GM19099 (cell line): Measurements from ENCODE around the gene ATG13.
A peak's percentile ranks its signal among the peaks of the same experiment; 100 is the strongest.

Experiments
- POLR2A ChIP-seq: IDR thresholded peaks from 3 replicates; pipeline ENCODE4 v1.6.1; 2011; ENCODE audit warnings: low read depth; ENCODE audit not compliant: insufficient read length; ENCODE audit errors: extremely low read depth

Gene ATG13

DNA sequence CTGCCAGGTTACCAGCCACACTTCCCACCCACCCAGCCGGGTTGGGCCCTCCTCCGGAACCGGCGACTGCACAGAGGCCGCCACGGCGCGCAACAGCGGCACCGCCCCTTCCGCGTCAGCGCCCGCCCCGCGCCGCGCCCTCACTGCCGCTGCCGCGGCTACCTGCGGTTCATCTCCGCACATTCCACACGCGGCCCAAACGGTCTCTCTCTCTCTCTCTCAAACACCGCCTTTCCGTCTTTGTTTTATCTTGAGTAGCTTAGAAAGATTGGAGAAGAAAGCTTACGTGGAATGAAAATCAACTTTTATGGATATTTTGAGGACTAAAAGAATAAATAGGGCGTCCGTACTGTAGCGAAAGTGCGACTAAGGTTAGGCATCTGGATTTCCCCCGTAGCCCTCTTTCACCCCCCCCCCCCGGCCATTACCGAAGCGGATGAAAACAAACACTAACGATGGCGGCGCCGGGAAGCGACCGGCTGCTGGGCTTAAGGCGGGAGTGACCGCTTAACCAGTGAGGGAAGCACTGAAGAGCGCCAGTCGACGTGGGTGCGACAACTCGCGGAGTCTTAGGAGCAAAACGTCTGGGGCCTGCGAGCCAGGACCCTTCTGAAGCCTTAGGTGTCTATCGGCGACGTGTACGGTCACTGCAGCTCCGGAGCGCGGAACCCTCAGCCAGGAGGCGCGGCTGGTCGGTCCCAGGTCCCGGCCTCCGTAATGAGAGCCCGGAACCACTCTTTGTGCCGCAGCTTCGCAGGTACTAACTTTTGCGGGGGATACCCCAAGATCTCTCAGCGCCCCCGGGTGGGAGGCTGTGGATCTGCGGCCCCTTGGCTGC lies at the start of gene ATG13, which contains the start of gene HARBI1:
ATG13 (plus strand) TSS at position 420 of the 838 bp plus-strand sequence. CDS start 26,739 bp downstream, outside the sequence.
HARBI1 (minus strand) TSS at position 94 of the 838 bp plus-strand sequence. CDS start 990 bp downstream, outside the sequence.
- peak; percentile 26 for TF ChIP-seq POLR2A

DNA sequence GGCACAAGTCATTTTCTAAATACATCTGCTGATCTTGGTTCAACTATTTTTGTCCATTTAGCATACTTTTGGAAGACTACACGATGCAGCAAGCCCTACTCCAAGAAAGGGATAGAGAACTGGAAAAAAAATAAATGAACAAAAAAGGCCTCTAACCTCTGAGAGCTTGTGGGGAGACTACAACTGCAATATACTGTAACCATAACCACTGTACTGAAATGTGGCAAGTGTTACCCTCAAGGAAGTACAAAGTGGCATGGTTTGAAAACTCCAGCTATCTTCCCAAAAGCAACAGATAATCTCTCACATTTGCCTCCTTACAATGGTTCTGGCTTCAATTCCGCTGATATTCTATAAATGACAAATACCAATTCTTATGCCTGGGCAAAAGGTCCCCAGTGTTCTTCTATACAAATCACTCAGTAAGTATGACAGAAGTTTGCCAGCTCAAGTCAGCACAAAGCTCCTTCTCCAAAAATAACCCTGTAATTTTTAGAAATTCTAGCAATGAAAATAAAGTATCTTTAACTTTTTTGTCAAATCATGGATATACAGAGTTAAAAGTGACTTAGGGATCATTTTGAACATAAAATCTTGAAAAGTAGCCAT lies 46.5 kb upstream of the ATG13 start:
- no peak for TF ChIP-seq POLR2A

DNA sequence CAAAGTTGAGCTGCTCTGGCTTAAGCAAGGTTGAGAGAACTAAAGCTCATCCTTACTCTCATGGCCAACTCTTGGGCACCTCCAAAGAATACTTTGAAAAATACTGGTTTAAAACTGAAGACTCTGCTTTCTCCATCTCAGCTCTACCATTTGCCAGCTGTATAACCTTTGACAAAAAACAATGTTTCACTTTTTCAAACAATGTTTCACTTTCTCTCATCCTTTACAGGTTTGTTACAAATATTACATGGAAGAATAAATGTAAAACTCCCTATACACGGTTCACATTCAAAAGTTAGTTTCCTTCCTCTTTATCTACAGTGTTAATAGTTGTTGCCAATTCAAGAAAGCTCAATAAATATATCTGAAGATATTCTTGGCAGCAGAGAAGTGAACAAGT lies 42.7 kb upstream of the ATG13 start:
- TF ChIP-seq POLR2A = no peak

DNA sequence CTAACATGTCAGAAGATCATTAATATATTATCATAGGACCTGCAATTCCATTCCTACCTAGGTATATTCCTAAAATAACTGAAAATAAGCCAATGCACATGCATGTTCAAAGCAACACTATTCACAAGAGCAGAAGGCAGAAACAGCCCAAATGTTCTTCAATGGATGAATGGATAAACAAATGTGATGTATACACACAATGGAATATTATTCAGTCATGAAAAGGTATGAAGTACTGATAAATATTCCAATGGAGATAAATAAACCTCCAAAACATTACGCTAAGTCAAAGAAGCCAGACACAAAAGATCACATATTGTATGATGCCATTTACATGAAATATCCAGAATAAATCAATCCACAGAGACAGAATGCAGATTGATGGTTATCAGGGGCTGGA lies 40.3 kb upstream of the ATG13 start:
- TF ChIP-seq POLR2A = no peak

DNA sequence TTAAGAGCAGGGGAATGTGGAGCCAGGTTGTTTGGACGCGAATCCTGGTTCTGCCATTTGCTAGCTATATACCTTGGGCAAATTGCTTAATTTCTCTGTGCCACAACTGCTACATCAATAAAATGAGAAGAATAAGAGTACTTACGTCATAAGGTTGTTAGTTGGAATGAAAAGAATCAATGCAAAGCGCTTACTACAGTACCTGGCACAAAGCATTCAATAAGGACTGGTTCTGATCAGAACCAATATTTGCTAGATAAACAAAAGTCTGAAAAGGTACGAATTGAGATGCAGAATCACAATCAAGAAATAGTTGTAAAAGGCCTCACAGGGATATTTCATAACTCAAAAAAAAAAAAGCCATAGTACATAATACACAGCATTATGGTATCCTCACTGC lies 34.8 kb upstream of the ATG13 start:
- TF ChIP-seq POLR2A = no peak

DNA sequence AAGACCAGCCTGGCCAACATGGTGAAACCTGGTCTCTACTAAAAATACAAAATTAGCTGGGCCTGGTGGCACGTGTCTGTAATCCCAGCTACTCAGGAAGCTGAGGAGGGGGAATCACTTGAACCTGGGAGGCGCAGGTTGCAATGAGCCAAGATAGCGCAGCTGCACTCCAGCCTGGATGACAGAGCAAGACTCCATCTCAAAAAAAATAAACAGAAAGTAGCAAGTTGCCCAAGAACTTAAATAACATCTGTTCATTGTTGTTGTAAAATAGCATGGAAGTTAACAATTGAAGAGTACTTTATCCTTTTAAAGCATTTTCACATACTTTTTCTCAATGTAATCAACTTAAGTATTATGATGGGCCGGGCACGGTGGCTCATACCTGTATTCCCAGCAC lies 29.2 kb upstream of the ATG13 start:
- no peak for TF ChIP-seq POLR2A

DNA sequence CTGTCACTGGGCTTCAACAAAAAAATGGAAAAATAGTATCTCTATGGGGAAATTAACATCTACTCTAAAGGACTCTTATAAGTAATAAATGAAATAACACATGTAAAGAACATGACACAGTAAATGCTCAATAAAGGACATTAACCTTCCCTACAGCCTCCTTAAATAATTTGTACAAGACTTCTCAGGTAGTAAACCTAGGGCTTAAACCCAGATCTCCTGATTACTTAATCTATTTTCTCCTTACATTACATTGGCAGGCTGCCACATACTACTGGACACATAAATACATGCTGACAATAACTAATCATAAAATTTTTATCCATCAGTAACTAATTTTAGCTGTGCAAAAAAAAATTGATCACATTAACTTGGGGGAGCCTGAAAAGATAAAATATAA lies 28.4 kb upstream of the ATG13 start:
- no peak for TF ChIP-seq POLR2A

DNA sequence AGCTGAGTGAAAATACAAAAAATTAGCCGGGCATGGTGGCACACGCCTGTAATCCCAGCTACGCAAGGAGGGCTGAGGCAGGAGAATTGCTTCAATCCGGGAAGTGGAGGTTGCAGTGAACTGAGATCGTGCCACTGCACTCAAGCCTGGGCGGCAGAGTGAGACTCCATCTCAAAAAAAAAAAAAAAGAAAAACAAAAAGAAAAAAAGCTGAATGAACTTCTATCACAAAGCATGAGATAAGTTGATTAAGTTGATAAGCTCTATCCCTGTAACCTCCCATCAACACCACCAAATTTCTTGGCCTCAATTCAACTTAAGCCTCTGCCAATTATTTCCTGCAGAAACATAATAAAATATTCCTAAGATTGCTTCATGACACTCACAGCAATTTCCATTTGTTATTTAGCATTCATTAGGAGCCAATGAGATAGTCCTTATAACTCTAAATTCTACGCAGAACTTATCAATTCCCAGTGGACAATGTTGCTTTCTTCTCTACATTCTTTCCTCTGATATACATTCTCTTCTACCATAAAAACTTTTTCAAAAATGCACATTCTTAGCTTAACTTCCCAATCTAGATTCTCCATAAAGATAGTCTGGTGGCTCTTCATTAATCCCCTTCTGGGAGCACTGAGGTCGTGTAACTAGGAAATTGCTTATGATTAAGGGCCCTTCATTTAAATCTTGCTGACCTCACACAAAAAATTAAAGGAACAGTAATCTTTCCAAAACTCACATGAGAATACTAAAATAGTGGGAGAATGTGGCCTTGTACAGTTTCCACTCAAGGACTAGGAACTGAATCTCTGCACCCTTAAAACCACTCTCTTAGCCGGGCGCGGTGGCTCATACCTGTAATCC lies 26.4 kb upstream of the ATG13 start:
- TF ChIP-seq POLR2A = no peak

DNA sequence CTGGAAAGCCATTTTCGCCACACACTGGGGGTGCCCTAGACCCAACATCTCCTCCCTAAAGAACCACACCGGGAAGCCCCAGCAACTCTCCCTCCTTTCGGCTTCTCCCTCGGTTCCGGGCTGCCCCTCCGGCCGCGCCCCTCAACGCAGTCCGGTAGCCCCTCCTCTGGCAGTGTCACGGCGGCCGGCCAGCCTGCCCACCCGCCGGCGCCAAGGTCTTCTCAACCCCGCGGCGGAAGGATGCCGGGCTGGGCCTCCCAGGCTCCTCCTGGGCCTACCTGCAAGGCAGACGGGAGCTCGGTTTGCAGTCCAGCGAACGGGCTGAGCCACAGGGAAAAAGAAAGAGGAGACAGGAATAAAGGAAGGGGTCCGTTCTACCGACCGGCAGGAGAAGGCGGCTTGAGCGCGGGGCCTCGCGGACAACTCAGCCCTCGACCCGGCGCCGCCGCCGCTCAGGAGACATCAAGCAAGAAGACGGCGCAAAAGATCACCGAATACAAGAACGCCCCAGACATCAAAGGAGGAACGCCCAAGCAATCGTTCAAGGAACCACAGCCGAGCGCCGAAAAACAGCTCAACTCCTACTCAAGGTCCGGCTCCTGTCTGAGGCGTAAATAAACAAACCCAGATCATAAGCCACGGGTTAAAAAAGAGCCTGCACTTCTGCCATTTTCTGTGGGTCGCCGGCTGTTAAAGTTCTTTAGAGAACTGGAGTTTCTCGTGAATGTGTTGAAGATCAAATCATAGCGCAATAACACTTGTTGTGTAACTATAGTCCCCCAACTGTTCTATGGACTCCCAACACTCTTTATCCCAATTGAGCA lies 23.6 kb upstream of the ATG13 start, which contains the start of gene AMBRA1:
AMBRA1 (minus strand) TSS at position 474 of the 824 bp plus-strand sequence. CDS start 45,643 bp downstream, outside the sequence.
- peak; percentile 62 for TF ChIP-seq POLR2A

DNA sequence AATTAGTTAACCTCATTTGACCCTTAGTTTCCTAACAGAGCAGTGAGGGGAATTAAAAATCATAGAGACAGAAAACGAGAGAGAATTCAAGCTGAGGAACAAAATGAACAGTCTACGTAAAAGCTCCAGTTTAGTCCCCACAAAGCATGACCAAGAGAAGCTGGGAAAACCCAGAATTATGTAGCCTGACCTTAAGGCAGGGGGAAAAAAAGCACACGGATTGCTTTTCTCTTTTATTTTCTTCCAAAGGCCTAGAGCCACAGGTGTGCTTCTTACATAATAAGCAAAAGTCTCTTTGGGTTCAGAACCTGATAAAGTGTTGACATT lies 23.0 kb upstream of the ATG13 start:
- no peak for TF ChIP-seq POLR2A

DNA sequence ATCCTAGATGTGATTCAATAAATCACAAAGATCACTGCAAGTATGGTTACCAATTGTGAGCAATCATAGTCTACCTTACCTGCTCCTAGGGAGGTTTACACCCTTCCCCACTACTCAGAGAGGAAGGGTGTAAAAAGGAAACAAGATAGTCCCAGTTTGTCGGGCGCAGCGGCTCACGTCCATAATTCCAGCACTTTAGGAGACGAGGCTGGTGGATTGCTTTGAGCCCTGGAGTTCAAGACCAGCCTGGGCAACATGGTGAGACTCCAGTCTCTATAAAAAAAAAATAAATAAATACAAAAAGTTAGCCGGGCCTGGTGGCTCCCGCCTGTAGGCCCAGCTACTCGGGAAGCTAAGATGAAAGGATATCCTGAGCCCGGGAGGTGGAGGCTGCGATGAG lies 22.6 kb upstream of the ATG13 start:
- no peak for TF ChIP-seq POLR2A

DNA sequence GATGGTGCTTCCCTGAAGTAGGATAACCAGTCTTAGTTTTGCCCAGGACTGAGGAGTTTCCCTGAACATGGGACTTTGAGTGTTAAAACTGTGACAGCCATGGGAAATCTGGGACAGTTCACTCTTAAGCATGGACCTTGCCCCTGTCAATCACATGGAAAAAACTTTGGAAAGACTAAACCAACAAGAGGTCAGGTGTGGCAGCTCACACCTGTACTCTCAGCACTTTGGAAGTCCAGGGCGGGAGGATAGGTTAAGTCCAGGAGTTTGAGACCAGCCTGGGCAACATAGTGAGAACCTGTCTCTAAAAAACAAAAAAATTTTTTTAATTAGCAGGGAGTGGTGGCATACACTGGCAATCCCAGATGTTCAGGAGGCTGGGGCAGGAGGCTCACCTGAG lies 20.2 kb upstream of the ATG13 start:
- TF ChIP-seq POLR2A = no peak

DNA sequence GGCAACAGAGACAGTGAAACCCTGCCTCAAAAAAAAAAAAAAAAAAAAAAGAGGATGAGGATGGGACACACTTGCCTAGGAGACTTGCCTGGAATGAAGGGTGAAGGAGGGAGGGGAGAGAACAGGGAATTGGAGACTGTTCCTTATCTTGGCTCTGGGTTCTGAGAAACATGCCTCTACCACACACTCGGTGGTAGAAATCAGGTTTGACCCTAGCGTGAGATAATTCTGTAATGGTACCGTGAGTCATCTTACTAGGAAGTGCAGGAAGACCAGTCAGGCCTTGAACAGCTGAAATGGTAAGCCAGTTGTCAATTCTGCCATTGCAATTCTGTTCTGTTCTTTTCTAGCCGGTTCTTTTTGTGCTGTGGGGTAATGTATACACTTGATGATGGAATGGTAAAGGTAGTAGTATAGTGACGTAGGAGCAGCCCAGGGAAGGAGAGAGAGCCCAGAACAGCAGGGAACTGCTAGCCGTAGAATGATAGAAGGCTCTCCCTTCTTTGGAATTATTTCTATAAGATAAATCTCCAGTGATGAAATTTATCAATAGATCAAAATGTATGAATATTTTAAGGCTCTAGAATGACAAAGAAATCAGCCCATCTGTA lies 19.6 kb upstream of the ATG13 start:
- TF ChIP-seq POLR2A = no peak
